ENCODE measurements around the gene ALDH1L1.

ALDH1L1 gene

DNA sequence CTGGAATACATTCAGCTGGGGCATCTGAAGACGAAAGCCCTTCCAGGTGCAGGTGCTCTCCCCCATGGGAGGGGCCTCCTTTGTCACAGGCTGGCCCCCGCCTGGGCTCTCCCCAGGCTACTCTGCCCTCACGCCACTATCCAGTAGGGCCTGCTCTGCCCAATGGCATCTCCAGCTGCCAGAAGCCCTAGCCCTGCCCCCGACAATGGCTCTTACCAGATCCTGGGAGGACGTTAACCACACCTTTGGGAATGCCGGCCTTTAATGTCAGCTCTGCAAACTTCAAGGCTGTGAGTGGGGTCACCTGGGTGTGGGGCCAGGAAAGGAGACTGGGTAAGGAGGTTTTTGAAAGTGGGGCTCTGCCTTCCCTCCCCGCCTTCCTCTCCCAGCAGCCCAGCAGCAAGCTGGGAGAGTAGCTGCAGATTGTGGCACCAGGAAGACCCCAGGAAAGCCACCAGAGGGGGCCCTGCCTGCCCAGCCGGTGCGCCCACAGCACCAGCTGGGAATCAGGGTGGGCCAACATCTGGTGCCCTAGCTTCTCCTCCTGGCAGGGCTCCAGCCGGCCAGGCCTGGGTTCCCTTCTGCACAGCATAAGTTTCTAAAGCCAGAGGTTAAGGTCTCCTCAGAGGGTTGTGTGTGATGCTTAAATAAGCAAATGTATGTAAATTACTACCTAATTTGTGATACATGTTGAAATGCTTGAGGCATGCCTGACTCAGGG lies 56.1 kb downstream of the ALDH1L1 start:
- H3K4me2 ChIP-seq, result no peak overlapping the region
- no peak overlapping the region for H3K27ac ChIP-seq
- no peak overlapping the region for H3K9ac ChIP-seq
- H3K4me3 ChIP-seq, result no peak overlapping the region
- no peaks in the 10 kb centered on the region for H4K20me1 ChIP-seq
- no peak for TF ChIP-seq Cebpa-rat (IDR thresholded peaks at IDR 0.05)
- no peaks in the 10 kb centered on the region for H3K36me3 ChIP-seq
- H3K27me3 ChIP-seq, result no peaks in the 10 kb centered on the region
- H3K4me1 ChIP-seq, result no peaks in the 10 kb centered on the region
- H3K9me3 ChIP-seq, result no peaks in the 10 kb centered on the region

DNA sequence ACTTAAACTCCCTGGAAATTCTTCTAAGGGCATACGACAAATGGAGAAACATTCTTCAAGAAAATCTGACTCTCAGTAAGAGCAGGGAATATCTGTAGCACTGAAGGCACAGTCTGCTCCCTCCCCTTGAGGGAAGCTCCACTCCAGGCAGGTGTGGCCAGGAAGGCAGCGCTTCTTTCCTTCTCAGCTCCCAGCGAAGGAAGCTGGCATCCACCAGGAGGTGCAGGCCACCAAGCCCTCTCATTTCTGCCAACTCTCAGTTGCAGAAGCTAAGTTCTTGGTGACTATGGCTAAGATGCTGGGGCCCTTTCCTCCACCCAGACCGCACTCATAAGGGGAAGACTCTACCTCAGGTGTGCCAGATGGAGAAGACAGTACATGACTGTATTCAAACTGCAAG lies 58.8 kb downstream of the ALDH1L1 start:
- TF ChIP-seq Cebpa-rat (IDR thresholded peaks at IDR 0.05), result no peak
- H3K36me3 ChIP-seq, result no peaks in the 10 kb centered on the region
- H3K4me3 ChIP-seq, result no peak overlapping the region
- H3K27ac ChIP-seq, result no peak overlapping the region
- H3K27me3 ChIP-seq, result no peaks in the 10 kb centered on the region
- H3K9ac ChIP-seq, result no peak overlapping the region
- H3K4me2 ChIP-seq, result no peak overlapping the region
- H3K4me1 ChIP-seq, result no peaks in the 10 kb centered on the region
- H4K20me1 ChIP-seq, result no peaks in the 10 kb centered on the region
- H3K9me3 ChIP-seq, result no peaks in the 10 kb centered on the region

DNA sequence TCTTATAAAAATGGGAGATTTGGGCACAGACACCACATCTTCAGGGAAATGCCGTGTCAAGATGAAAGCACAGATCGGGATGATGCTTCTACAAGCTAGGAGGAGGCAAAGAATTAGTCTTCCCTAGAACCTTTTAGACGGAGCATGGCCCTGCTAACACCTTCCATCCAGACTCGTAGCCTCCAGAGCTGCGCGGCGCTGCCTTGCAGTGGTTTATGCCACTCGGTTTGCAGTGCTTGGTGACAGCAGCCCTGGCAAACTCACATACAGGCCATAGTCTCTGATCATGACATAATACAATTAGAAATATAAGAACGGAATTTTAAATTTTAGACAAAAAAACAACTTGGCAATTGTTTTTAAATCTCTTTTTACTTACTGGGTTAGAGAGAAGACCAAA lies 59.3 kb downstream of the ALDH1L1 start:
- no peak for TF ChIP-seq Cebpa-rat (IDR thresholded peaks at IDR 0.05)

DNA sequence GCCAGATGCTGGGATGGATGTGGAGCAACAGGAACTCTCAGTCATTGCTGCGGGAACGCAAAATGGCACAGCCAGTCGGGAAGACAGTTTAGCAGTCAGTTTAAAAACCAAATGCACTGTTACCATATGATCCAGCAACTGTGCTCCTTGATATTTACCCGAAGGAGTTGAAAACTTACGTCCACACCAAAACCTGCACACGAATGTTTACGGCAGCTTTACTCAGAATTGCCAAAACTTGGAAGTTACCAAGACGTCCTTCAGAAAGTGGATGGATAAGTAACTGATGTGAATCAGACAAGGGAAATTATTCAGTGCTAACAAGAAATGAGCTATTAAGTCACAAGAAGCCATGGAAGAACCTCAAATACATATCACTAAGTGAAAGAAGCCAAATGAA lies 60.4 kb downstream of the ALDH1L1 start:
- no peaks in the 10 kb centered on the region for H4K20me1 ChIP-seq
- no peak overlapping the region for H3K27ac ChIP-seq
- no peaks in the 10 kb centered on the region for H3K4me1 ChIP-seq
- H3K9ac ChIP-seq, result no peak overlapping the region
- H3K4me3 ChIP-seq, result no peak overlapping the region
- H3K27me3 ChIP-seq, result no peaks in the 10 kb centered on the region
- H3K9me3 ChIP-seq, result no peaks in the 10 kb centered on the region
- no peaks in the 10 kb centered on the region for H3K36me3 ChIP-seq
- no peak for TF ChIP-seq Cebpa-rat (IDR thresholded peaks at IDR 0.05)
- no peak overlapping the region for H3K4me2 ChIP-seq

More for the DNA sequence above, 59.3 kb downstream of the ALDH1L1 start:
- Histone ChIP-seq H3K4me3 (no peak overlapping the region), H3K9ac (no peak overlapping the region), H3K36me3 (no peaks in the 10 kb centered on the region), H3K4me1 (no peaks in the 10 kb centered on the region), H3K9me3 (no peaks in the 10 kb centered on the region), H3K4me2 (no peak overlapping the region), H4K20me1 (no peaks in the 10 kb centered on the region), H3K27me3 (no peaks in the 10 kb centered on the region), H3K27ac (no peak overlapping the region)

DNA sequence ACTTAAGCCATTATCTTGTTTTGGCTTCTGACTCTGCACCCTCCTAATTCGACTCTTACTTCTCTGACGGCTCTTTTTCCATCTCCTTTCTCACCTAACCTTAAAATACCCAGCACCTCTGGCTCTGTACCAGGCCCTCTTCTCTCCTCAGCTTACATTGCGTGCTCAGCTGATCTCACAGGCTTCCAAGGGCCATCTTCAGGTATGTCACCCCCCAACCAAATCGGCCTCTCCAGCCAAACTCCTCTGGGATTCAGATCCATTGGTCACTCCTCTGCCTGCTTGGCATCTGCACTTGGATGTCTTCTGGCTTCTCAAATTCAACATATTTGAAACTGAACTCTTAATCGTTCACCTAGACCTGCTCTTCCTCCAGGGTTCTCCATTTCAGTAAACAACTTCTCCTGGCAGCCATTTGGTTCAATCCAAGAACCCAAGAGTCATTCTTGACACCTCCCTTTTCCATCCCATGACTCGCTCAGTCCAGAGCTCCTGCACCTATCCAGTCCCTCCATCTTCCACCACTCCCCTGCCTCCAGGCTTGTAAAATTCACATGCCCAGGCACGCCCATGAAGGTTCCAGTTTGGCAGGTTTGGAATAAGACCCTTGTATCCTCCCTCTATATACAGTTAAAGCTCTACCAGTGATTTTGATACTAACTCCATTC lies 61.2 kb downstream of the ALDH1L1 start:
- Histone ChIP-seq H3K9ac (no peak overlapping the region), H3K4me1 (no peaks in the 10 kb centered on the region), H3K27ac (no peak overlapping the region), H4K20me1 (no peaks in the 10 kb centered on the region), H3K9me3 (no peaks in the 10 kb centered on the region), H3K4me3 (no peak overlapping the region), H3K4me2 (no peak overlapping the region), H3K36me3 (no peaks in the 10 kb centered on the region), H3K27me3 (no peaks in the 10 kb centered on the region)
- TF ChIP-seq Cebpa-rat (IDR thresholded peaks at IDR 0.05), result no peak

DNA sequence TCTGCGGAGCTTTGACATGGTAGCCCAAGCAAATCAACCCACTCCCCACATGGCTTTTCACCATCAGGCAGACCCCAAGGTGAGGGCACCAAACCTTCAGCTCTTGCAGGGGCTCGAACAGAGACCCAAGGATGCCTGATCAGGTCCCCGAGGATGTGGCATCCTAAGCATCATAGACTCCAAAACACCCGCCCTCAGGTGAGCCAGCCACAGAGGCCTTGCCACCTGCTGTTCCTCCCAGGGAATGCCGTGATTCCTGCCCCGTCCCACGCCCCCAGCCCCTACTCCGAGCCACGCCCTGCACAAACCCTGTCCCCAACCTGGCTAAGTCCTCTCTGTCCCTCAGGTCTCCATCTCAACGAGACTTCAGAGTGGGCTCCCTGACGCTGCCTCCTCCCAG lies 61.8 kb downstream of the ALDH1L1 start:
- no peak overlapping the region for H3K27ac ChIP-seq
- TF ChIP-seq Cebpa-rat (IDR thresholded peaks at IDR 0.05), result no peak
- H3K4me3 ChIP-seq, result no peak overlapping the region
- H4K20me1 ChIP-seq, result no peaks in the 10 kb centered on the region
- no peaks in the 10 kb centered on the region for H3K36me3 ChIP-seq
- H3K4me2 ChIP-seq, result no peak overlapping the region
- no peak overlapping the region for H3K9ac ChIP-seq
- H3K27me3 ChIP-seq, result no peaks in the 10 kb centered on the region
- H3K4me1 ChIP-seq, result no peaks in the 10 kb centered on the region
- H3K9me3 ChIP-seq, result no peaks in the 10 kb centered on the region

DNA sequence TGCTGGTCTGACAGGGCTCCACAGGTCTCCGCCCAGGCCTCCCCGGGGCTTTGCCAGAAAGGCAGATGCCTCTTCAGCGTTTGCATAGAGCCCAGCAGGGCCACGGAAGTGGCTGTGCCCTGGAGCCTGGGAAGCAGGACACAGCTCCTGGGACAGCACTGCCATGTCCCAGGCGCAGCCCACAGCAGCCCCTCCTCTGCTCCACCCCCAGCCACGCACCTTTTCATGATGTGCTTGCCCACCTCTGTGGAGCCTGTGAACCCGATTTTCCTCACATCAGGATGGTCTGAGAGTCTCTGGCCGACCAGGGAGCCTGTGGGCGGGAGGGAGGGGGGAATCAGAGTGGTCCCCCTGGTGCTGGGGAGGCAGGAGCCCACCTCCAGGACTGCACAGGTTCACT lies 62.6 kb downstream of the ALDH1L1 start:
- H3K9ac ChIP-seq, result no peak overlapping the region
- H3K27ac ChIP-seq, result no peak overlapping the region
- H3K9me3 ChIP-seq, result no peaks in the 10 kb centered on the region
- no peaks in the 10 kb centered on the region for H3K27me3 ChIP-seq
- no peak overlapping the region for H3K4me3 ChIP-seq
- H3K4me1 ChIP-seq, result no peaks in the 10 kb centered on the region
- no peak for TF ChIP-seq Cebpa-rat (IDR thresholded peaks at IDR 0.05)
- H4K20me1 ChIP-seq, result no peaks in the 10 kb centered on the region
- no peak overlapping the region for H3K4me2 ChIP-seq
- H3K36me3 ChIP-seq, result no peaks in the 10 kb centered on the region

DNA sequence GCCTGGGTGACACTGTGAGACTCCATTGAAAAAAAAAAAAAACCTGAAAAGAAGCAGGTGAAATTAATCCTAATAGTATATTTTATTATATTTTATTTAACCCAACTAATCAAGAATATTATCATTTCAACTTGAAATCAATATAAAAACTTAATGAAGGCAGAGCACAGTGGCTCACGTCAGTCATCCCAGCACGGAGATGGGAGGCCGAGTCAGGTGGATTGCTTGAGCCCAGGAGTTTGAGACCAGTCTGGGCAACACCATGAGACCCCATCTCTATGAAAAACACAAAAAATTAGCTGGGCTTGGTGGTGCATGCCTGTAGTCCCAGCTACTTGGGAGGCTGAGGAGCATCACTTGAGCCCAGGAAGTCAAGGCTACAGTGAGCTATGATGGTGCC lies 63.2 kb downstream of the ALDH1L1 start:
- Histone ChIP-seq H3K4me1 (no peaks in the 10 kb centered on the region), H4K20me1 (no peaks in the 10 kb centered on the region), H3K27me3 (no peaks in the 10 kb centered on the region), H3K36me3 (no peaks in the 10 kb centered on the region), H3K27ac (no peak overlapping the region), H3K9me3 (no peaks in the 10 kb centered on the region), H3K4me3 (no peak overlapping the region), H3K4me2 (no peak overlapping the region), H3K9ac (no peak overlapping the region)
- TF ChIP-seq Cebpa-rat (IDR thresholded peaks at IDR 0.05), result no peak

DNA sequence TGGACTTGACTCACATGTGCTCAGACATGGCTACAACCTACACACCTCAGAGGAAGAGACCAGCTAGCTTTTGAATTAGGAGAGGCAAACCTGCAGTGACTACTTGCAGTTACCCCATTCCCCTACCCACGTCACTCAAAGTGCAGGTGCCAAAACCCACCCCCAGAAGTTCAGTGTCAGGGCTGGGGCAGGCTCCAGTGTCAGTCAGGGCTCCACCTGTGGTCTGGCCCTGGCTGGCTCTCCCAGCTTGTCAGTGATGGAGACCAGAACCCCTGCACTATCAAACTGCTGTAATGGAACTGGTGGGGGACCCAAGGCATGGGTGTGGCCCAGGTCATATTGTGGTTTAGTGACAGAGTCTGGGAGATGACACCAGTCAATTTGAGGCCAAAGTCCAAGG lies 63.9 kb downstream of the ALDH1L1 start:
- no peaks in the 10 kb centered on the region for H3K9me3 ChIP-seq
- no peak overlapping the region for H3K27ac ChIP-seq
- no peaks in the 10 kb centered on the region for H4K20me1 ChIP-seq
- no peak overlapping the region for H3K4me2 ChIP-seq
- TF ChIP-seq Cebpa-rat (IDR thresholded peaks at IDR 0.05), result no peak
- no peaks in the 10 kb centered on the region for H3K27me3 ChIP-seq
- H3K9ac ChIP-seq, result no peak overlapping the region
- H3K36me3 ChIP-seq, result no peaks in the 10 kb centered on the region
- no peaks in the 10 kb centered on the region for H3K4me1 ChIP-seq
- no peak overlapping the region for H3K4me3 ChIP-seq

DNA sequence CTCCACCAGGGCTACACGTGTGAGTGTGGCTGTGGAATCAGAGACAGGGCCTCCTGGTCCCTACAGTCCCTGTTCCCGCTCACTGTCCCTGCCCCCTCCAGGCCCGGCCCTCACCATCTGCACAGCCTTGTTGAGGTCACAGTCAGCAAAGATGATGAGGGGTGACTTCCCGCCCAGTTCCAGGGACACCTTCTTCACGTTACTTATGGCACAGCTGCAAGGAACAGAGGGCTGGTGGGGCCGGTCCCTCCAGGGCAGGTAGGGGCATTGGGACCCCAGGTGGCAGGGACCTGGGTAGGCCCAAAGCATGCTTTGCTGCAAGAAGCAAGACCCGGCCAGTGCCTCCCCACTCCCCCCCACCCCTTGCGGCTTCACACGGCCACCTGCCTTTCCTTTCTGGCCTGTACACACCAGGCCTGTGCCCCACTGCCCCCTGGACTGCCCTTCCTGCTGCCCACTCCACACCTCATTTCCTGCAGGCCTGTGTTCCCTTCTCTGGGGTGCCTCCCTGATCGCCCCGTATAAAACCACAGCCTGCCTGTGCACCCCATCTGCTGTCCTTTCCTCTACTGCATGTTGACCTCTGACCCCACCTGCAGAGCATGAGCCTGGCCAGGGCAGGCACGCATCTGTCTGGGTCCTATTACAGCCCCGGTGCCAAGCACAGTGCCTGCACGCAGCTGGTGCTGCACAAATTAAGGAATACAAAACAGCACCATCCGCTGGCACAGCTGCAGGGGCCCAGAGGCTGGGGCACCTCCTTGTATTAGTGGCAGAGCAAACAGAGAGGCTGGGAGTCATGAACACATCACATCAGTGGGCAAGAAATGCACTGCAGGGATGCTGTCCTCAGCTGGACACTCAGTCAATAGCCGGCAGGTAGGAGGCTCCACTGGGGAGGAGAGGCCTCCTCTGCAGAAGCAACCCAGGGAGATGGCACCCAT lies 65.7 kb downstream of the ALDH1L1 start:
- Histone ChIP-seq H3K36me3 (no peaks in the 10 kb centered on the region), H4K20me1 (no peaks in the 10 kb centered on the region), H3K27ac (no peak overlapping the region), H3K4me3 (no peak overlapping the region), H3K27me3 (no peaks in the 10 kb centered on the region), H3K4me1 (no peaks in the 10 kb centered on the region), H3K4me2 (no peak overlapping the region), H3K9me3 (no peaks in the 10 kb centered on the region), H3K9ac (no peak overlapping the region)
- TF ChIP-seq Cebpa-rat (IDR thresholded peaks at IDR 0.05), result no peak
